OCI-M1 (cell line): ENCODE measurements around the gene PLD5.
"Not testable (repeated sequence)": the region's sequence is repeated elsewhere in the genome, so short reads cannot be mapped to it uniquely, and the experiment has no call there.

Experiments used
- DNase-seq: peaks from one replicate; lab custom pipeline; 2025; lab: John Stamatoyannopoulos, UW

The PLD5 gene

DNA sequence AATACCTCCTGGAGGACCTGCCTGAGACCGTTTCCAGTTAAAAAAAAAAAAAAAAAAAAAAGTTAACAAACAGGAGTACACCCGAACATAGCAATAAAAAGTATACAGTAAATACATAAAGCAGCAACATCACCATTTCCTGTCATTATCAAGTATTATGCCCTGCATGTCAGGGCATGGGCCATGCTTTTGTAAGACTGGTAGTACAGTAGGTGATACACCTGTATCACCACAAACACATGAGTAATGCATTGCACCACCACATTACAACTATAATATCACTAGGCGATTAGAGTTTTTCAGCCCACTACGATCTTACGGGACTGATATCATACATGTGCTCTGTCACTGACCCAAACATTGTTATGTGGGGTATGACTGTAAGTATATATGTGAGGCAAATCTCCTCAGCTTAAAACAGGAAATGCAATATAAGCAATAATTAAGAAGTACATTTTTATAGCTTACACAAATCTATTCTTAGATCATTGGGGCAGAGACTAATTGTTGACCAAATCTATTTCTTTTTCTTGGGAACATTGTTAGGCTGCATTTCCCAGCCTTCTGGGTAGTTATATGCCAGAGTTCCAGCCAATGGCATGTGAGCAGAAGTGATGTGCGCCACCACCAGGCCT is 98.1 kb downstream of the PLD5 start:
- no peak for DNase-seq

DNA sequence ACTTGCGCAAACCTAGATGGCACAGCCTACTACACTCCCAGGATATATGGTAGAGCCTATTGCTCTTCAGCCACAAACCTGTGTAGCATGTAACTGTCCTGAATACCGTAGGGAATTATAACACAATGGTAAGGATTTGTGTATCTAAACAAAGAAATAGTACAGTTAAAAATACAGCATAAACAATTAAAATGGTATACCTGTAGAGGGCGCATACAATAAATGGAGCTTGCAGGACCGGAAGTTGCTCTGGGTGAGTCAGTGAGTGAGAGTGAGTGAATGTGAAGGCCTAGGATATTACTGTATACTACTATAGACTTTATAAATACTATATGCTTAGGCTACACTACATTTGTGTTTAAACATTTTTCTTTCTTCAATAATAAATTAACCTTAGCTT is 99.3 kb downstream of the PLD5 start:
- peak; percentile 29 for DNase-seq

DNA sequence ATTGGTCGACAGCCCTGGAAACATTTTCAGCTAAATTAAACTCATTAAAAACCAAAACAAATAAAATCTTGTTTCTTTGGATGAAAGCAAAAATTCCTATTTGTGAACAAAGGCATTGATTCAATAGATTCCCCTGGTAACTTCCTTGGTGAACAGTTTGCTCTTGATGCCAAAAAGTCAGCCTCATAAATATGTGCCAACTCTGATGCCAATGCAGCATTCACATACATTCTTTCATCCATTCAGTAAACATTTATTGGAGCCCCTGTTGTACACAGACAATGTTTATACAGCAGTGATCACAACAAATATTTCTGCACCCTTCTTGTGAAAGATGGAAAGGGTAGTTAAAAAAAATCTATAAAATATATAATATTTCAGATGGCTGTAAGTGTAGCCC is 107.8 kb downstream of the PLD5 start:
- no peak for DNase-seq

DNA sequence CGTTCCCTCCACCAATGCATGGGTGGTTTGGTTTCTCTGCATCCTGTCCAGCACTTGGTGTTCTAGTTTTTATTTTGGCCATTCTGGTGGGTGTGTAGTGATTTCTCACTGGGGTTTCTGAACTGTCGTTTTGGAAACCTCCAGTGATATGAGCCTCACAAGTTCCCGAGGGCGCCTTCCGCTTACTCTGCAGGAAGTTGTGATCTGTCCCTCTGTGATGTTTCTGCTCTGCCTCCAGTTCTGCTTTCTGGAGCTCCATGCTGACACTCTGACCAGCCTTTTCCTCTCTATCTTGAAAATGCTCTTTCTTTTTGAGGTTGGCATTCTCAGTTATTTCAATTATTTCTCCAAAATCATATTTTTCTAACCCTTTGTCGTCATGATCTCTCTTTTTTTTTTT is 111.6 kb downstream of the PLD5 start:
- no peak for DNase-seq

DNA sequence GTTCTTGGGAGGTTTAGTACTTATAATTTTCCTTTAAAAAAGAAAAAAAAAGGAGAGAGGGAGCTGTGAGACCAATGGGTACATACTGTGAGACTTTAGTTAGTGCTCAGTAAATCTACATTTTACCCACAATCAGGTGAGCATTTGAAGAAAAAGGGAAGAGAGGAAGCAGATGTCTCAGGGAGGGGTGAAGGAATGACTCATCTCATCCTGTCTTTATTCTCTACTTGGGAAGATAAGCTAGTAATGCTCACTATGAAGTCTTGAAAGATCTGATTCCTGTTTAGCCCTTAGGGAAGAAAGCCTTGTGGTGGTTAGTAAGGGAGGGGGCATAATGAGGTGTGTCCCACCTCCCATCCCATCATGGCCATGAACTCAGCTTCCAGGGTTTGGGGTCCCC is 112.6 kb downstream of the PLD5 start:
- DNase-seq, result no peak

DNA sequence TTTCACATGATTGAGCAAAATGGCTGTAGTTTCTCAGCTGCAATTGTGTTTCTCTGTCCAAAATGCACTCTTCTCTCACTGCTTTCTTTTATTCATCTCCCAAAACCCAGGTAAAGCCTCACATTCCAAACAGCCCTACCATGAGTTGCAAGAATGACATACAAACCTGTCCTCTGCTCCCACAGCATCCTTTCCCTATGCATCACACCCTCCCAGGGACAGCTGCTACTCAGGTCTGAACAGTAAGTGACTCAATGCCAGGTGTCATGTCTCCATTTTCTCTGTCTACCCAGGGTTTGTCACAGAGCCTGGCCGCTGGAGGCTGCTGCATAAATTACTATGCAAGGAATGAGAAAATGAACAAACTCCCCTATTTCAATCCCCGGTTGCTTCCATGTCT is 118.5 kb downstream of the PLD5 start:
- DNase-seq, result no peak

DNA sequence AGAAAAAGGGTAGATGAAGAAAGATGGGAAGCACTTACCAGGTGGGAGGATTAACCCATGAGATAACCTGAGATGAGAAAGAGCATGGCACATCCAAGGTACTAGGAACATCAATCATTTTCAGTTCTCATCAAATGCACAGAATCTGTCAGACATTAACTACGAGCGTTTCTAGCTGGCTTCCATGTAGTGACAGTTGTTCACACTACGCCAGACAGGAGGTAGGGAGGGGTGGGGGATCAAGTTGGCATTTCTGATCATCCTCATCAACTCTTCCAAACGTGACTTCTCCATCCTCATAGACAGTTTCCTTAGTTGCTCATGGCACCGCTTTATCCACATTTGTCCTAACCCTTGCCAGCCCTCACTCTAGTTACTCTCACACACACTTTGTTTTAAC is 120.2 kb downstream of the PLD5 start:
- no peak for DNase-seq

DNA sequence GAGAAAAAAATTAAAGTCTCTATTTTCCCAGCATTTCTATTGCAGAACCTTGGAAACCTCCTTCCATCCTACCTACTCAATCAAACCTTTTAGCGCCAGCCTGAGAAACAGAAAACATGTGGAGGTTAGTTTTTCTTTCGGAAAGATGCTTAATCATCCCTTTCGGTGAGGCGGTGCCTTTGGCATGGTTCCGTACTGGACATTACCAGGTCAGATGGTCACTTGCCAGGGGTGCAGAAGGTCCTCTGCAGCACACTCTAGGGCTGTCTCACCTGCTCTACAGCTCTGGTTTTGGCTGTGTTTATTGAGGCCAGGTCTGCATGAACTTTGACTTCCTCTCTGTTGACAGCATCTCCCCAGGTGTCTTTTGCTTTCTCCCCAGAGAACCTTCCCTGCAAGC is 121.5 kb downstream of the PLD5 start:
- DNase-seq, result no peak

DNA sequence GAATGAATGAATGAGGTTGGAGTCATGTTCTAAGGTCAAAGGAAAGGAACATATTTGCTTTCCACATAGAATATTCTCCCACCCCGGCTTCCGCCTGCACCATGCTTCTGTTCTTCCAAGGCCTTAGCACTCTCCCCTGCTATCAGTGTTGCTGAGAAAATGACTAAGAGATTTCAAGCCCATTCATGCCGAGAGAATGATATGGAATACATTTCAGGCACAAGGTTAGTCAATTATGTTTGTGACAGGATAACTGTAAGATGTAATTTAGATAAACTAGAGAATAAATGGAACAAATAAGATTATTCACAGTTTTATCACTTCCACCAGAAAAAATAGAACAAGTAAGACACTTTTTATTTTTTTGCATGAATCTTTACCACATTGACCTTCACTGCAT is 122.6 kb downstream of the PLD5 start:
- DNase-seq, result no peak

DNA sequence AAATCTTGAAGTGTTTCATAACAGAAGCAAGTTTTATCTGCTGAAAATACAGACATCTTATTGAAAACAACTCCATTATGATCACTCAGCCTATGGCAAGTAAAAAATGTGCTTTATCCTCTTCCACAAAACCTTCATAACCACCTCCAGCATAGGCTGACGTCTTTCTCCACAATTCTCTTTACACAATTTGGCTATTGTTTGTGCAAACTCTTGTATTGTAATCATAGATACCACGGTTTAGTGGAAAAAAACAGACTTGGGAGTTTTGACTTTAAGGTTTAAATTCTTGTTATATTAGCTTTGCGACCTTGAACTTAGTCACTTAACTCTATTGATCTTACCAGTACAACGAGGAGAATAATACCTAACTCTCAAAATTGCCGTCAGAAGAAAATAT is 126.1 kb downstream of the PLD5 start:
- no peak for DNase-seq

DNA sequence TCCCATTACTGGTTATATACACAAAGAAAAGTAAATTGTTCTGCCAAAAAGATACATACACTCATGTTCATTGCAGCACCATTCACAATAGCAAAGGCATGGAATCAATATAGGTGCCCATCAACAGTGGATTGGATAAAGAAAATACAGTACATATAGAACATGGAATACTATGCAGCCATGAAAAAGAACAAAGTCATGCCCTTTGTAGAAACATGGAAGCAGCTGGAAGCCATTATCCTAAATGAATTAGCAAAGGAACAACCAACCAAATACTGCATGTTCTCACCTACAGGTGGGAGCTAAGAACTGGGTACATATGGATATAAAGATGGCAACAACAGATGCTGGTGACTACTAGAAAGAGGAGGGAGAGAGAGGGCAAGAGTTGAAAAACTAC is 132.6 kb downstream of the PLD5 start:
- no peak for DNase-seq

DNA sequence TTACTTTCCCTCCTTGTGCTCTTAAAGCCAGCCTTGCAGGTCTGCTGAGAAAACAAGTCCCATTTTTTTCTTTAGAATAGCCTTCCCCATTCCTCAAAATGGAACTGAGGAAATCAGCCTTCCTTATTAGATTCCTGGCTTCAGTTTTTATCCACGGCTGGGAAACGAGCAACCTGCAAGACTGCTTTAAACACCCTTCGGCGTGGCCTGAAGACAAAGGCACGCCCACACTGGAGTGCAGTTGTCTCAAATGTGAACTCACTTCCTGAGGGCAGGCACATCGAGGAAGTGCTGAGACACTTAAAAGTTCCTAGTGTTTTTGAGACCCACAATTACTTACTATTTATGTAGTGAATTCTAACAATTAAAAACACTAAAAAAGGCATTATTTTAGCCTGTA is 148.4 kb downstream of the PLD5 start:
- peak; percentile 28 for DNase-seq

DNA sequence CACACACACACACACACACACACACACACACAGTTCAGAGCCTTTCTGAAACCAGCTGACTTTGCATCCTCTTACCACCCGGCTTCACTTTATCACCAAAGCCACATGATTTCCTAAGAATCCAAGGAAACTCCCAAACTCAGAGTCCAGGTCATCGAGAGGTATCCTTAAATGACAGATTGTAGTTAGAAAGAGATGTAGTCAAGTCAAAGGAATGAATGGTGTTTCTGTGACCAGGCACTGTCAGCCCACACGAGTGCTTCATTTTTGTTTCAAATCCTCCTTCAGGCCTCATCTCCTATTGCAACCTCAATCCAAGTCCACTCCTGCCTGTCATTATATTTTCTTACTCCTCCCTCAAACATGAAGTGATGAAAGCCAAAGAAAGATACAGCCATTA is 174.1 kb downstream of the PLD5 start:
- not testable (repeated sequence) for DNase-seq

DNA sequence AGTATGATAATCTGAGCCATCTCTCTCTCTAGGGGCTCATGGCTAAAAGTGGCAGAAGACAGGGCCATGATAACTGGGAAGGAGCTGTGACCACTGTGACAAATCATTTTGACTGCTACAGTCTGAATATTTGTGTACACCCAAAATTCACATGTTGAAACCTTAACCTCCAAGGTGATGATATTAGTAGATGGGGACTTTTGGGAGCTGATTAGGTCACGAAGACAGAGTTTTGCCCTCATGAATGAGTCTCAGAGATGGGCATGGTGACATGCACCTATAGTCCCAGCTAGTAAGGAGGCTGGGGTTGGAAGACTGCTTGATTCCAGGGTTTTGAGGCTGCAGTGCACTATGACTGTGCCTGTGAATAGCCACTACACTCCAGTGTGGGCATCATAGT is 174.9 kb downstream of the PLD5 start:
- no peak for DNase-seq

DNA sequence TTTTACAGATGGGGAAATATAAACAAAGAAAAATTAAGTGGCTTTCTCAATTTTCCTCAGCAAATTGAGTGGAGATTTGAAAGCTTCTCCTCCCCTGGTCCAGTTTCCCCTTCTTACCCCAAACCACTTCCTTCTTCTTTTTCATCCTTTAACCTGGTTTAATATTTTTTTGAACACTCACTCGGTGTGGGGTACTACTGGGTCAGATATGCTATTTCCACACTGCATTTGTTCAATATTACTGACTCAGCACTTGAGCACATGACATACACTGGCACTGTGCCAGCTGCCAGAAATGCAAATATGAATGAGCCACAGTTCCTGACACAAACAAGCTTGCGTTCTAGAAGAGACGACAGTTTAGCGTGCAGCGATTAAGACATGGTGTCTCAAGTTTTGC is 193.6 kb downstream of the PLD5 start:
- DNase-seq, result peak; percentile 38

DNA sequence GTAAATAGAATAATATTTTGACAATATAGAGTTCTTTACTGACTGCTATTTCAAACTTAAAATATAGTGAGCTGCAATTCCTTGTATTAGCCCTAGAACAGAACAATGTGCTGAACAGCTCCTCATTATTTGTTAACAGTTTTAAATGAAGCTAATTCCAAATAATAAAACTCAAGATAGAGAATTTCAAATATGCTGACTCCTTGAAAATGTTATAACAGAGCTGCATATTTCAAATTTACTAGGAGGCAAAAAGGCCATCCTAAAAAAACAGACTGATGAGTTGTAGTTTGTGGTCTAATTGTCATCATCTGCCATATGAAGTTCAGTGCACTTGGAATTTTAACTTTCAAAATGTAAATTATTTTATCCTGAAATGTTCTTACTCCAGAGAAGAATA is 197.1 kb downstream of the PLD5 start:
- not testable (repeated sequence) for DNase-seq

DNA sequence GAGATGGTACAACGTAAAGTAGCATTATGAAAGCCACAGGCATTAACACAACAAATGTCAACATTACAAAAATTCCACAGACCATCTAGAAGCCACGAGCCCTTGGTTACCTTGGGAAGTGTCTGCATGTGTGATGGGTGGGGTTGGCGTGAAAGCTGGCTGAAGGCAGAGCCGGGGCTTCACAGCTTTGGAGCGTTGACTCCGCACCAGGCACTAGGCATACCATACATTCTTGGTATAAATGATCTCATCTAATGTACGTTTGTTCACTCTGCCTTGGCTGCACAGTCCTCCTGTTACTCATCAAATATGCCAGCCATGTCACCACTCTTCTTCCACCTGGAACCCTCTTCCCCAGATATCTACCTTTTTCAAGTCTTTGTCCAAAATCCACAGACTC is 202.5 kb downstream of the PLD5 start:
- DNase-seq, result not testable (repeated sequence)

DNA sequence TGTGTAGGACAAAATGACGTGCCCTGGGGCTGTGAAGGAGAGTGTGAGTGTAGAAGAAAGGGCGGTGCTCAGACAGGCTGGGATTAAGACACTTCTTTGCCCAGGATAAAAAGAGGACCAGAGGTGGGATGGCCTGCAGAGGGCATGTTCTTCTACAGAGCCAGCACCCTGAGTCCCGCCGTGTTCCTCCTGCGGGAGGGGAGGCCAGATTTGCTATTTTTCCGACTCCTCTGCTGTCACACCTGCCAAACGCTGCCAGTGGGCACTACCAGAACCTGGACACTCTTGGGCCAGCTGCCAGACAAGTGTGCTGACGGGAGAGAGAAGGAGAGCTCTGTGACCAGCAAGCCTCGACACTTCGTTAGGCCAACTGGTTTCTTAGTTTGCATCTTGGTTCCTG is 206.4 kb downstream of the PLD5 start:
- DNase-seq, result no peak

DNA sequence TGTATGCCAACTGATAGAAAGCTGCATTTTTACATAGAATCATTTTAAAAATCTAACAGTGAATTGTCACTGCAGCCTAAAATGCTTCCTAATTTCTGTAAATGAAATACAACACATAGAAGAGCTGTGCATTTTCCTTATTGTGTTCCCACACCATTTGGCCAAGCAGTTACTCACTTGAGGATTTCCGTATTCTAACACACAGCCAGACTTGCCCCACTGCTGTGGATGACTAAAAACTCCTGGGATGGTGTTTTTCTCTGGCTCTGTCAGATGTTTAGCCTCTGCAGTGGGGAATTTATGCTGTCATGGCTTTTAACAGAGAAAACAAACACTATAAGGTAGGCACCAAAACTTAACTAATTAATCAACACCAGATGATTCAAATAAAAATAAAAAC is 209.6 kb downstream of the PLD5 start:
- DNase-seq, result not testable (repeated sequence)

DNA sequence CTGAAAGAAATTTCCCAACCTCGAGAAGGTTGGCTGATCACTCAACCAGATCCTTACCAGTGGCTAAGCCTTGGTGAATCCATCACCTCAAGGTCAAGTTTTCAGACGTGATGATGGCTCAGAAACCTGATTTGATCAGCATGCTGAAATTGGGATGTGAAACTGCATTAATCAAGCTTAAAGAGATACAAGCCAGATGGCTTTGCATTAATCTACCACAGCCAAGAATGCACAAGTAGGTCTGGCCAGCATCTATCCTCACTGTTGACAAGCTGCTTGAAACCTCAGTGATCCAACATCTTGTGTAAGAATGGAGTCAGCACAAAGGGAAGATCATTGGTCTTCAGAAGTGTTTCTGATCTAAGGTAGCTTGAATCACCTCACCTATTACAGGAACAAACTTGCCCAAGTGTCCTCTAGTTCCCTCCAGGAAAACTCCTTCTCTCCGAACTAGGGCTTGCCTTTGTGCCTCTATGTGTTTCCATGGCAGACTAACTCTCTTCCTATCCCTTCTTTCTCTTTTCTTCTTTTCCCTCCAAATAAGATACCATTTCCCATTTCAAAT is 210.3 kb downstream of the PLD5 start:
- DNase-seq, result not testable (repeated sequence)

DNA sequence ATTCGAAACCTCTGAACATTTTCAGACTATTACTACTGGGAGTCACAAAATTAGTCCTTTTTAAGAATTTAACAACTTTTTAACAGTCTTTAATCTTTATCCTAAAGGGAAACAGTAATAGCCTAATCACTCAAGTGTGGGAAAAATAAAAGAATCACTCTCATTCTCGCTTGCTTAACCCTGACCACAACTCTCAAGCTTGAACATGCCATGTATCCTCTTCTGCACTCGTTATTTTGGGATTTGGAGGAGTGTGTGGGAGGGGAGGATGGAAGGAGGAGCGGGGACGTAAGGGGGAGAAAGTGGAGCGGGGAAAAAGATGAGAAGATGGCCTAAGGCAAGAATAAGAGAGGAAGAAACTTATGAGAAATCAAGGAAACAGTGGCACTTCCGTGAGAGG is 215.8 kb downstream of the PLD5 start:
- not testable (repeated sequence) for DNase-seq

DNA sequence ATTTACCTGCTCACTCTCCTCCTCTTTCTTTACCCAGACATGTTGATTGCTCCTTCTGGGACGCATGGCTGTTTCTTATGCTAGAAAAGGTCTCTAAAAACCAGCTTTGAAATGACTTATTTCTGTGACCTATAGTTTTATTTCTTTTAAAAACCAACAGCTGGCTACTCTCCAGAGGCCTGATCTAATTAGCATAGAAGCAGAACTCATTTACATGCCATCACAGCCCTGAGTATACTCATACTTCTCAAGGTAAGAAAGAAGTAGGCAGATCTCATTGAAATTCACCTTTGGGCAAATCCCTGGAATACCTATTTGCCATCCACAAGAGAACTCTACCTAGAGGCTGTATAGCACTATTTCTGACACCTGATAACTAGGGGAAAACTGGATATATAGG is 230.7 kb downstream of the PLD5 start:
- DNase-seq, result not testable (repeated sequence)

DNA sequence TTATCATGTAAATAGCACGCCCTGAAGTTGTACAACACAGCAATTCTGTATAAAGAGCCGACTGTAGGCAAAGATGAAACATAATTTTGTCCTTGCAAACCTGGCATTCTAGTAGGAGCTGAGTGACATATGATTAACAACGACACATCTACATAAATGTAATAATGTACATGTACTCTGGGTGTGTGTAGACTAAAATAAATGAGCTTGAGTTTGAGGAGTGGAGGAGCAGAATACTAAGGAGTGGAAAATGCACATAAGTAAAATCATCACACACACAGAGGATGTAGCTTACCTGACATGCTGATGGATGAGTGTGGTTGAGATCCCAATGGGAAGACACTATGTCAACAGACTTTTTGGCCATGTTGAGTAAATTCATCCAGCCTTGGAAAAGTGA is 236.4 kb downstream of the PLD5 start:
- DNase-seq, result not testable (repeated sequence)

DNA sequence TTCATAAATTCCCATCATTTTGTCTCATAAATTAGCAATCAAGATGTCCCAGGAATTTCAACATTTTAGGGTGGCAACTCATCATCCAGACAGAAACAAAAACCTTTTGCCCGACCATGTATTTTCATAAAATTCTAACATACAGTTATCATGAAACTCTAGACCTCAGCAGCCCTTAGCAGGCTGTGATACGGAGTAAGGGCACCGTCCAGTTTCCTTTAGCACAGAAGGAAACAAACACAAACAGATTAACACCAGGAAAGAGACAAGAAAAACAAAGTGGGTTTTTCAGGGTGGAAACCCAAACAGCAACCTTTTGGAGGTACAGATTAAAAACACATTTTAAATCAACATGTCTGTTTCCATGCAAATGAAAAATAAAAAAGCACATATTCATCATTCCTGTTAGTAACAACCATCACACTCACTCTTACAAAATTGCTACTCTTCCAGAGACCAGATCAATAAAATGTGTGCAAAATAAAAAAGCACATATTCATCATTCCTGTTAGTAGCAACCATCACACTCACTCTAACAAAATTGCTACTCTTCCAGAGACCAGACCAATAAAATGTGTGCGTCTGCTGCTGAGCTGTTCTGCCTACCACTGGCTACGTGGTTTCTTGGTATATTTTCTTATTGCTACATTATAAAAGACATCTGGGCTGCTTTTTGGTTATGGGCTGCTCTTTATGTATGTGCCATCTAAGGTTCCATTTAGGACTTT is 241.6 kb downstream of the PLD5 start:
- DNase-seq, result not testable (repeated sequence)
